Parathyroid adenoma (tissue), 2 donors: ENCODE measurements around the gene GPRASP3.
A peak's percentile ranks its signal among the peaks of the same experiment; 100 is the strongest.
"Not testable (repeated sequence)": the region's sequence is repeated elsewhere in the genome, so short reads cannot be mapped to it uniquely, and the experiment has no call there.

Experiments
- H2AFZ ChIP-seq: fragments of 300-600 bp; sonication (generic); one replicate; pipeline ENCODE4 v1.7.0; 2017; ENCODE audit warnings: antibody characterized with exemption, mild to moderate bottlenecking
- H3K27ac ChIP-seq: fragments of 300-600 bp; sonication (generic); one replicate; pipeline ENCODE4 v1.7.0; 2017
- H3K27me3 ChIP-seq: fragments of 300-600 bp; sonication (generic); one replicate; pipeline ENCODE4 v1.7.0; 2017; ENCODE audit warnings: low read length; ENCODE audit not compliant: control insufficient read depth, insufficient read depth
- H3K36me3 ChIP-seq: fragments of 300-600 bp; sonication (generic); one replicate; pipeline ENCODE4 v1.7.0; 2017; ENCODE audit warnings: low read length; ENCODE audit not compliant: control insufficient read depth, insufficient read depth
- H3K4me1 ChIP-seq: fragments of 300-600 bp; sonication (generic); one replicate; pipeline ENCODE4 v1.7.0; 2017; ENCODE audit warnings: control low read depth
- H3K4me2 ChIP-seq: fragments of 300-600 bp; sonication (generic); one replicate; pipeline ENCODE4 v1.7.0; 2017; ENCODE audit warnings: low read length
- H3K4me3 ChIP-seq: fragments of 300-600 bp; sonication (generic); one replicate; pipeline ENCODE4 v1.7.0; 2017; ENCODE audit warnings: low read depth, low read length
- H3K79me2 ChIP-seq: fragments of 300-600 bp; sonication (generic); one replicate; pipeline ENCODE4 v1.7.0; 2017; ENCODE audit warnings: control low read depth
- H3K9ac ChIP-seq: fragments of 300-600 bp; sonication (generic); one replicate; pipeline ENCODE4 v1.7.0; 2017; ENCODE audit warnings: mild to moderate bottlenecking
- H3K9me3 ChIP-seq: fragments of 300-600 bp; sonication (generic); one replicate; pipeline ENCODE4 v1.7.0; 2017; ENCODE audit warnings: low read length; ENCODE audit not compliant: control insufficient read depth
- CTCF ChIP-seq: fragments of 300-600 bp; sonication (generic); IDR thresholded peaks from one replicate; pipeline ENCODE4 v1.7.0; 2017; ENCODE audit warnings: antibody characterized with exemption, mild to moderate bottlenecking
- donor health status: primary hyperparathyroidism.

GPRASP3 gene

GRCh38 chrX:102712216-102712966 lies 8.2 kb upstream of the GPRASP3 start, which contains the start of gene GPRASP2:
Gene GPRASP2 (plus strand): TSS chrX:102712448. CDS start chrX:102714870, 2,422 bp downstream.
- Histone ChIP-seq H3K4me2 (peak within 1 kb of the TSS; percentile 74), H3K36me3 (no peaks in the 10 kb centered on the region), H3K9me3 (no peaks in the 10 kb centered on the region), H3K79me2 (peaks cover 7% of the 10 kb centered on the region), H3K27ac (peak within 1 kb of the TSS; percentile 93), H3K9ac (peak within 1 kb of the TSS; percentile 89), H3K4me1 (peaks cover 4% of the 10 kb centered on the region), H2AFZ (peak within 1 kb of the TSS; percentile 90), H3K27me3 (no peaks in the 10 kb centered on the region), H3K4me3 (peak within 1 kb of the TSS; percentile 76)
- no peak for TF ChIP-seq CTCF

- H3K9me3 ChIP-seq = no peaks in the 10 kb centered on the region
- peaks cover 4% of the 10 kb centered on the region for H3K4me1 ChIP-seq
- H2AFZ ChIP-seq = peak overlapping the region; percentile 90
- peak overlapping the region; percentile 89 for H3K9ac ChIP-seq
- peaks cover 7% of the 10 kb centered on the region for H3K79me2 ChIP-seq
- H3K27ac ChIP-seq = peak overlapping the region; percentile 93
- peak overlapping the region; percentile 74 for H3K4me2 ChIP-seq
- no peaks in the 10 kb centered on the region for H3K27me3 ChIP-seq
- H3K4me3 ChIP-seq = peak overlapping the region; percentile 76
- no peaks in the 10 kb centered on the region for H3K36me3 ChIP-seq
- TF ChIP-seq CTCF = peak; percentile 86
Measured at GRCh38 chrX:102712981-102713625, 7.4 kb upstream of the GPRASP3 start.

- Histone ChIP-seq H3K9ac (no peak overlapping the region), H3K4me1 (peaks cover 4% of the 10 kb centered on the region), H3K27ac (no peak overlapping the region), H3K36me3 (no peaks in the 10 kb centered on the region), H2AFZ (no peak overlapping the region), H3K27me3 (no peaks in the 10 kb centered on the region), H3K9me3 (no peaks in the 10 kb centered on the region), H3K79me2 (peaks cover 7% of the 10 kb centered on the region), H3K4me3 (no peak overlapping the region), H3K4me2 (no peak overlapping the region)
- TF ChIP-seq CTCF = peak; percentile 5
Measured at GRCh38 chrX:102714994-102715393, 5.5 kb upstream of the GPRASP3 start.

- no peak overlapping the region for H3K4me2 ChIP-seq
- H2AFZ ChIP-seq = no peak overlapping the region
- no peaks in the 10 kb centered on the region for H3K36me3 ChIP-seq
- H3K9ac ChIP-seq = no peak overlapping the region
- no peaks in the 10 kb centered on the region for H3K27me3 ChIP-seq
- H3K27ac ChIP-seq = no peak overlapping the region
- H3K9me3 ChIP-seq = no peaks in the 10 kb centered on the region
- H3K4me3 ChIP-seq = no peak overlapping the region
- peaks cover 4% of the 10 kb centered on the region for H3K4me1 ChIP-seq
- TF ChIP-seq CTCF = no peak
- peaks cover 7% of the 10 kb centered on the region for H3K79me2 ChIP-seq
Measured at GRCh38 chrX:102715967-102716366, 4.6 kb upstream of the GPRASP3 start.

GRCh38 chrX:102721169-102721506 lies 595 bp downstream of the GPRASP3 start:
- H3K79me2 ChIP-seq, H3K4me1 ChIP-seq, H3K36me3 ChIP-seq, H3K9ac ChIP-seq, H3K27me3 ChIP-seq, H3K4me3 ChIP-seq, H3K4me2 ChIP-seq, H3K27ac ChIP-seq, H3K9me3 ChIP-seq: not testable (repeated sequence)
- H2AFZ ChIP-seq = peak overlapping the region; percentile 89
